RWPE1 (cell line): ENCODE data around the gene GJB6.

Experiments used
- CTCF ChIA-PET: fragments of 350-600 bp; sonication (Branson Sonifier 250); formaldehyde crosslinking; extraction: SDS; loops from one replicate; lab custom pipeline; 2021; lab: Yijun Ruan, JAX
- POLR2A ChIA-PET: fragments of 400-600 bp; formaldehyde crosslinking; extraction: SDS; loops from one replicate; lab custom pipeline; 2020; ENCODE audit warnings: antibody characterized with exemption; ENCODE audit not compliant: low non-redundant PET; lab: Yijun Ruan, JAX
- DNase-seq: peaks from one replicate; pipeline ENCODE4 v3.0.0; 2012; ENCODE audit warnings: low spot score
- H3K27ac ChIP-seq: fragments of 450-650 bp; 2 replicates; pipeline ENCODE4 v1.5.1; 2017
- TF ChIP-seq, protein P1 (sequence below): fragments of 450-650 bp; conservative IDR thresholded peaks from 2 replicates; pipeline ENCODE4 v1.5.1; 2017; ENCODE audit warnings: low read depth, mild to moderate bottlenecking

GJB6 gene

GRCh38 chr13:20175907-20176652 lies 56.0 kb downstream of the GJB6 start:
- DNase-seq = no peak
- TF ChIP-seq, protein P1, sequence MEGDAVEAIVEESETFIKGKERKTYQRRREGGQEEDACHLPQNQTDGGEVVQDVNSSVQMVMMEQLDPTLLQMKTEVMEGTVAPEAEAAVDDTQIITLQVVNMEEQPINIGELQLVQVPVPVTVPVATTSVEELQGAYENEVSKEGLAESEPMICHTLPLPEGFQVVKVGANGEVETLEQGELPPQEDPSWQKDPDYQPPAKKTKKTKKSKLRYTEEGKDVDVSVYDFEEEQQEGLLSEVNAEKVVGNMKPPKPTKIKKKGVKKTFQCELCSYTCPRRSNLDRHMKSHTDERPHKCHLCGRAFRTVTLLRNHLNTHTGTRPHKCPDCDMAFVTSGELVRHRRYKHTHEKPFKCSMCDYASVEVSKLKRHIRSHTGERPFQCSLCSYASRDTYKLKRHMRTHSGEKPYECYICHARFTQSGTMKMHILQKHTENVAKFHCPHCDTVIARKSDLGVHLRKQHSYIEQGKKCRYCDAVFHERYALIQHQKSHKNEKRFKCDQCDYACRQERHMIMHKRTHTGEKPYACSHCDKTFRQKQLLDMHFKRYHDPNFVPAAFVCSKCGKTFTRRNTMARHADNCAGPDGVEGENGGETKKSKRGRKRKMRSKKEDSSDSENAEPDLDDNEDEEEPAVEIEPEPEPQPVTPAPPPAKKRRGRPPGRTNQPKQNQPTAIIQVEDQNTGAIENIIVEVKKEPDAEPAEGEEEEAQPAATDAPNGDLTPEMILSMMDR = no peak
- no peak overlapping the region for H3K27ac ChIP-seq
- ChIA-PET CTCF (no interaction called here), POLR2A (no interaction called here)

DNA sequence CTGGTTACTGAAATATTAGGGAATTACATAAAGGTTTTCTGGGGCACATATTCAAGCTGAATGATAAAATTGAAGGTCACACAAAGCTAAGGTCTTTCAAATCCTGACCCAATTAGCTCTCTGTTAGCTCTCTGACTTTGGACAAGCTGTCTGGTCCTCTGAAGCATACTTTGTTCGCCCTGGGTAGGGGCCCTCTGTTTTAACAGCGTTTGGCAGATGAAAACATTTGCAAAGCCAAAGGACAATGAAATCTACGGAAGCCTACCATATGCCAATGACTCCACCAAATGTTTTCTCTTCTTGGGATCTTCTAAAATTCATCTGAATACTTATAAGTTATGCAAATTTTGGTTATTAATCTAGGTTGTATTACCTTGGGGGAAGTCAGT lies 56.7 kb downstream of the GJB6 start:
- CTCF ChIA-PET = interaction anchor here (0.5 to 1.0 kb wide), 2 partner anchors 79 to 169 kb away, joined by 4 to 5 read pairs; no protein-coding TSS in a partner anchor
- DNase-seq = no peak
- POLR2A ChIA-PET = no interaction called here
- H3K27ac ChIP-seq = no peak overlapping the region; the same call in 1 of the 2 replicates
- TF ChIP-seq, protein P1 = no peak

DNA sequence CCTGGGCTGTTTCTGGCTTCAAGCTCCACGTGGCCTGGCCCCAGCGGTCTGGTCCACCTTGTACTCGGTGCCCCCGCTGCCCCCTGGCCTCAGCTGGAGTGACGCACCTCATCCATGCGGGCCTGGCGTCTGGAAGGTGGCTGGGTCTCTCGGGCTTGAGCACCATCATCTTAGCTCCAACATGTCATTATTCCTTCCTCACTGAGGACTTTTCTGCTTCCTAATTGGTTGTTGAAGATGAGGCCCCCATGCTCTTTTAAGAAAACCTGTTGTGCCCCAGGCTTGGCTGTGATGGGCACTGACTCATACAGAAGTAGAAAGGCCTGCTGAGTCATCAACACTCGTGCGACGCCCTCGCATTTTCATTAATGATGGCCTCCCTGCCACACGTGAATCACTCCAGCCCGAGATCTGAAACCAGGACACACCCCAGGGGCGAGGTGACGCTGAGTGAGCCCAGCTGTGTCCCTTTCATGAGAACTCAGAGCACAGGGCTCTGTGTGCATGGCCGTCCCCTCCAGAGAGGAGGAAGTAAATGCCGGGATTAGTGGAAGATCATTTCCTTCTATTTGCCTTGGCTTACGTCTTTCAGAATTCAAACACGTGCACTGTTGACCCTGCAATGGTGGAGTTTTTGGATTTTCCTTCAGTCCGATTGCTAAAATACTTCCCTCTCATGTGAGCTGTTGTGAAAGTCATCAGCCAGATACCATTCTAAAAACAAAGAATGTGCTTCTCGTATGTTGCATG lies 57.3 kb downstream of the GJB6 start:
- POLR2A ChIA-PET = no interaction called here
- TF ChIP-seq, protein P1 = no peak
- CTCF ChIA-PET = interaction anchor here (0.5 to 1.0 kb wide), 2 partner anchors 78 to 170 kb away, joined by 4 to 5 read pairs; no protein-coding TSS in a partner anchor
- DNase-seq = peak; percentile 94
- peak overlapping the region; percentile 70 for H3K27ac ChIP-seq

DNA sequence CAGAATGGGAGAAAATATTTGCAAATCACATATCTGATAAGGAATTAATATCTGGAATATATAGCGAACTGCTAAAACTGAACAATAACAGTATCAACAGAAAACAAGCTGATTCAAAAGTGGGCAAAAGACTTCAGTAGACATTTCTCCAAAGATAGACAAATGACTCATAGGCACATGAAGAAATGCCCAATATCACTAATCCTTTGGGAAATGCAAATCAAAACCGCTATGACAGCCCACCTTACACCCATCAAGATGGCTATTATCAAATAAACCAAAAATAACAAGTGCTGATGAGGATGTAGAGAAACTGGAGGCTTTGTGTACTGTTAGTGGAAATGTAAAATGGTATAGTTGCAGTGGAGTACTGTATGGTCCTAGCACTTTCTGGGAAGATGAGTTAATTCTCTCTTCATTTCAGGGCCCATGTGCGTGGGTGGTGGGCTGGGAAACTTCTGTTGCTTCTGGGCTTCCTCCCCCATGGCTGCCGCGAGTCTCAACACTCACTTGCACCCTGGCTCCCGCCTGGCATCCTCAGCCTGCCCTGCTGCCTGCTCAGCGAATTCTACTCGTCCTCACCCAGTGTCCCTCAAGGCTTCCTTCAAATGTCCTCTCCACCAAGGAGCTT lies 58.9 kb downstream of the GJB6 start:
- TF ChIP-seq, protein P1 = no peak
- no peak overlapping the region for H3K27ac ChIP-seq
- CTCF ChIA-PET = interaction anchor here (0.7 kb wide), 2 partner anchors 32 to 101 kb away, joined by 3 read pairs; no protein-coding TSS in a partner anchor
- no peak for DNase-seq
- POLR2A ChIA-PET = no interaction called here
